GM19351 (cell line): ENCODE data around the gene ENTPD8.

Experiments used
- ATAC-seq: cut with Tn5 transposase; IDR thresholded peaks from one replicate; pipeline ENCODE4 v1.9.1; 2021; ENCODE audit warnings: mild to moderate bottlenecking, moderate library complexity; ENCODE audit not compliant: unreplicated experiment

Gene ENTPD8

DNA sequence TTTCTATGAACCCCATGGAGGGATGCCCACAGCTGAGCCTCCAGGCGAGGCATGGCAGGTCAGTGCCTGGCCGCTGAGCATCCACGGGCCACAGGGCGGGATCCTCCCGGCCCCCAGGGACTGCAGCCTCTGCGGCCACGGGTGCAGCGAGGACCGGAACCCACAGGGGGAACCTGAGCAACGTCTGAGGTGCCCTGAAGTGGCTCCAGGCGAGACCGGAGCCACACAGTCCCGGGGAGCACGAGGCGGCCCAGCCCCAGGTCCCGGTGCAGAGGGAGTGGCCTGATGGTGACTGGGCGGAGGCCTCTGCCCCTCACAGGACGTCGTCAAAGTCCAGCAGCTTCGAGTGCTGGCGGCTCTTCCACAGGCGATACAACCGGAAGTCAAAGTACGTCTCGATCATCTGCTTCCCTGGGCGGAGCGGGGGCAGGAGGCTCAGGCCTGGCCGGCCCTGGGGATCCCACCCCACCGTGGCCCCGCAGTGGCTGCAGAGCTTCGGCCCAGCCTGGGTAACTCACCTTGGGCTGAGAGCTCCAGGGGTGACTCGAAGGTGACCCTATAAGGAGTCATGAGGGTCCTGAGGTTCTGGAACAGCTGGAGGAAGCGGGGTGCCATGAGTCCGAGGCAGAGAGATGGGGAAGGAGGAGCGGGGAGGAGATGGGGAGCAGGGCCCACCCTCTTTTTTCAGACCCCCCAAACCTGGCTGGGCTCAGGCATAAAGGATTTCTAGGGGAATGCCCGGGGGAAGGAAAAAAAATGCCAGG is 8.1 kb upstream of the ENTPD8 start:
- ATAC-seq, result no peak

DNA sequence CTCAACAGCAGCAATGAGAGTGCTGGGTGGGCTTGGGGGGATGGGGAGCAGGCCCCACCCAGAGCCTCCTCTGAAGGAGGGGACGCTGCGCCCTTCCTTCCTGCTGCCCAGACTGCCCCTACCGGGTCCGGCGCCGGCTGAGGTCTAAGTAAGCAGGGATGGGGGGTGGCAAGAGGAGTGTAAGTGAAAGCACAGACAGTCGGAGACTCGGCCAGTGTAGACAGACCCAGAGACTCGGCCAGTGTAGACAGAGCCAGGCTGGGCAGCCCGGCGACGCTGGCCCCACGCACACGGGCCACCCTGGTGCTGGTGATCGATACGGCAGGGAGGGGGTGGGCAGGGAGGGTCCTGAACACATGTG is 7.4 kb upstream of the ENTPD8 start:
- ATAC-seq, result no peak

- ATAC-seq, result no peak
Observed at GRCh38 chr9:137447722-137448601, 6.8 kb upstream of the ENTPD8 start.

DNA sequence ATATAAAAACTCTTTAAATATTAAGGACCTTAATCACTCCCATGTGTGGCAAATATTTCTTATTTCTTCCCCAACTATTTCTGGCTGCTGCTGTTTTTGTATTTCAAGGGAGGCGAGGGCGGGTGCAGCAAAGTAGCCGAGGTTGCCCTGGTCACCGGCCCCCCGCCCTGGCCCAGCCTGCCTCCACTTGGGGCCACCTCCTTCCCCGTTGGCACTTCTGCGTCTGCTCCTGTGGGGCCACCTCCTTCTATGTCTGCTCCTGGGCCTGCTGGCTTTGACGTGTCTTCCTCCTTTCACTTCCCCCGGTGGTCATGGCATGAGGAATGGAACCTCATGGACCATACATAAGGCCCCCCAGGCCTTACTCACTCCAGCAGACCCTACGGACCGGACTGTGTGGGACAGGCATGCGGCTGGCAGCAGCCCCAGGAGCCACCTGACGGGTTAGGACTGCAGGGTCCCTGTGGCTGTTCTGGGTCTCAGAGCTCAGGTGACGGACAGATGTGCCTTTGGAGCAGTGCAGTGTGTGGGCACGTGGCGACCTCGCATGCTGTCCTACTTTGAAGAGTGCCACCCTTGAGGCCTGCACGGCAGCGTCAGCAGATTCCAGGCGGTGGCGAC is 5.8 kb upstream of the ENTPD8 start:
- no peak for ATAC-seq

- ATAC-seq, result no peak
Observed at GRCh38 chr9:137445930-137446431, 4.8 kb upstream of the ENTPD8 start.

GRCh38 chr9:137445275-137445807 is 4.2 kb upstream of the ENTPD8 start:
- peak; percentile 66 for ATAC-seq

- no peak for ATAC-seq
Observed at GRCh38 chr9:137444106-137444790, 3.1 kb upstream of the ENTPD8 start.

- ATAC-seq, result no peak
Observed at GRCh38 chr9:137441935-137442321, 771 bp upstream of the ENTPD8 start.

GRCh38 chr9:137439158-137439714 is 1.9 kb downstream of the ENTPD8 start:
- no peak for ATAC-seq

DNA sequence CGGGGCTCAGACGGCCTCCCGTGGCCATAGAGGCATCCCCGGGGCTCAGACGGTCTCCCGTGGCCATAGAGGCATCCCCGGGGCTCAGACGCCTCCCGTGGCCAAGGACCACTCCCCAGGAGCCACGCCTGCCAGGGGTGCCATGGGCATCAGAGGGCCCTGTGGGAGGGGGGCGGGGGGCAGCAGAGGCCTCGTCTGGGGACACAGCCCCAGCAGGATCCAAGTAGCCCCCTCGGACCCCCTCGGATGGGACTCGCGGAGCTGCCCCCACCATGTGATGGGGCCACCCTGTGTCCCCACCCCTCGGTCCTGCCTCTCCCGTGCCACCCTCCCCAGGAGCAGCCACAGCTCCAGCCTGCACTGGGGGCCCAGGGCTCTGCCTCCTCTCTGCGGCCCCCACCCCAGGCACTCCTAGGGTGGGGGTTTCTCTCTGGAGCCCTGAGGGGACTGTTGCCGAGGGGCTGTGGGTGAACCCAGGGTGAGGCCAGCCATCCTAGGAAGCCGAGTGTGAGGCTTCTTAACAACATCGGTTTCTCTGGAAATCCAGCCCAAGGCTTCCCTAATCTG is 2.5 kb downstream of the ENTPD8 start:
- ATAC-seq, result no peak

DNA sequence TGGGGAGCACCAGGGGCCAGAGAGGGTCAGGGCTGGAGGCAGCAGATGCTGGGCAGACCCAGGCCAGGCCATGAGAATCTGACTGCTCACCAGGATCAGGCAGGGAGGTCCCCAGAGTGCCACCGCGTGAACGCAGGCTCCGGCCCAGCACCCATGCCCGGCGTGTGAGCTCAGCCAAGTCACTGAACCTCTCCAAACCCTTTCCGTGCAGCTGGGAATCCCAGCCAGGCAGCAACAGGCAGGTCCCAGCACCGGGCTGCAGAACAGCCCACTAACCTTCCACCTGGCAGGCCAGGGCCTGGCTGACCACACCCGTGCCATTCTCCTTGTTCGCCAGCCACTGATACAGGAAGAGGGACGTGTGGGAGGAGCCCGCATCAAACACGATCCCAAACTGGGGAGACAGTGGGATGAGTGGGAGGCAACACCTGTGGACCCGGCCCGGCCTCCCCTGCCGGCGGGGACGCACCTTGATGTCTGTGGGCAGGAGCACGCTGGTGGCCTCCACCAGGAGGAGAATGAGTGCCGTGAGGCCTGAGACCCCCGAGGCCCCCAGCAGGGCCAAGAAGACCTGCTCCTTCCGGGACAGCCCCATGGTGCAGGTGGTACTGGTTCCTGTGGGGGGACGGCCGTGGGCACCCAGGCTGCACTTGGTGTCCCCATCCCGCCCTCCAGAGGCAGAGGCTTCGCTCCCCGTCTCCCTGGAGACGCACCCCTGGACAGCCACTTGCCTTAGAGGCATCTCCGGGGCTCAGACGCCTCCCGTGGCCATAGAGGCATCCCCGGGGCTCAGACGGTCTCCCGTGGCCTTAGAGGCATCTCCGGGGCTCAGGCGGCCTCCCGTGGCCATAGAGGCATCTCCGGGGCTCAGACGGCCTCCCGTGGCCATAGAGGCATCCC is 3.2 kb downstream of the ENTPD8 start:
- no peak for ATAC-seq

DNA sequence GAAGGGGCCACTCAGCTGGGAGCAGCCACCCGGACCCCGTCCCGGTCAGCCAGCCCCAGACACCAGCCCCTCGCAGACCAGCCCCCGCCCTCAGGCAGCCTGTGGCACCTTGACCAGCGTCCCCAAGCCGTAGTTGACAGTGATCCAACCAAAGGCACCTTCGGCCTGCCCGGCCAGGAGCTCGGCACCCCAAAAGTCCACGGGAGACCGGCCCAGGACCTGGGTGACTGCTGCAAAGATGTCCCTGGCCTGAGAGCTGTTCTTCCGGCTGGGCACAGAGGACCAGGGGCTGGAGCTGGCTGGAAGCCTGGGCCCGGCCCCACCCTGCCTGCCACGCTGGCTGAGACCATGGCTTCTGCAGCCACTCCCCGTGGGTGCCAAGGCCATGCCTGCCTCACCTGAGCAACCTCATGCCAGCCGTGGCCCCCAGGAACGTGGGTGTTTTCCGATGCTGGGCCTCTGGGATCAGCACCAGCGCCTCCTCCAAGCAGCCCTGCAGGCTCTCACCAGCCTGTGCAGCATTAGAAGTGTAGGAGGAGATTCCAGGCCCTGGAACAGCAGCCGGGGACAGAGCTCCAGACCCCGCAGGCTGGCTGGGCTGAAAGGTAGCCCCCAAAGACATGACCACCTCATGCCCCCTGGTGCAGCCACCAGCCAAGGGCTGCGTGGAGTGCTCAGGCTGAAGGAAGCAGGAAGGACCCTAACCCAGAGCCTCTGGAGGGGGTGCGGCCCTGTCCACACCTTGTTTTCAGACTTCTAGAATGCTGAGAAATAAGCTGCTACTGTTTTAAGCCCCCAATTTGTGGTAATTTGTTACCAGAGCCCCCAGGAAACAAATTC is 4.2 kb downstream of the ENTPD8 start:
- no peak for ATAC-seq

DNA sequence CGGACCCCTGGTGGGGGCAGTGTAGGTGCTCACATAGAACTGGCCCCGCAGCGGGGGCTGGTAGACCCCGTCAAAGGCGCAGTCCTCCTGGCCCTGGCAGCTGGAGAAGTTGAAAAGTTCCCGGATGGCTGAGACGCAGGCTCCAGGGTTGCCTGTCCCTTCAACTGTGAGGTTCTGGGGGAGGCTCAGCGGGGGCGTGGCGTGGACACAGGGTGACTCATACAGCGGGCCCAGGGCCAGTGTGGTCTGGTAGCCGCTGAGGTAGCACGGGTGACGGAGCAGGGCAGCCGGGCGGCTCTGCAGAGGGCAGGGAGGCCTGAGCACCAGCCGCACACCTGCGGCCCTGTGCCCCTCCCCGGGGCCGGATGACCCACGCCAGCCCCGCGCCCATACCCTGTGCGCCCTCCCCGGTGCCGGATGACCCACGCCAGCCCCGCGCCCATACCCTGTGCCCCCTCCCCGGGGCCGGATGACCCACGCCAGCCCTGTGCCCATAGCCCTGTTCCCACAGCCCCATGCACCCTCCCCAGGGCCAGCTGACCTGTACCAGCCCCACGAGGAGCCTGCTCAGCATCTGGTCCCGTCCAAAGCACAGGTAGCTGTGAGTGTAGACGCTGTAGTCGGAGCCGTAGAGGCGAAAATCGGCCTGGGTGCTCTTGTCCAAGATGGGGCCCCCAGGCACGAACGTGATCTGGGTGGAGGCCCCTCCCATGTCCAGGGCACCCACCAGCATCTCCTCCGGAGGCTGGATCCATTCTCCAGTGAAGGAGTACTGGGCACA is 5.0 kb downstream of the ENTPD8 start:
- ATAC-seq, result no peak

DNA sequence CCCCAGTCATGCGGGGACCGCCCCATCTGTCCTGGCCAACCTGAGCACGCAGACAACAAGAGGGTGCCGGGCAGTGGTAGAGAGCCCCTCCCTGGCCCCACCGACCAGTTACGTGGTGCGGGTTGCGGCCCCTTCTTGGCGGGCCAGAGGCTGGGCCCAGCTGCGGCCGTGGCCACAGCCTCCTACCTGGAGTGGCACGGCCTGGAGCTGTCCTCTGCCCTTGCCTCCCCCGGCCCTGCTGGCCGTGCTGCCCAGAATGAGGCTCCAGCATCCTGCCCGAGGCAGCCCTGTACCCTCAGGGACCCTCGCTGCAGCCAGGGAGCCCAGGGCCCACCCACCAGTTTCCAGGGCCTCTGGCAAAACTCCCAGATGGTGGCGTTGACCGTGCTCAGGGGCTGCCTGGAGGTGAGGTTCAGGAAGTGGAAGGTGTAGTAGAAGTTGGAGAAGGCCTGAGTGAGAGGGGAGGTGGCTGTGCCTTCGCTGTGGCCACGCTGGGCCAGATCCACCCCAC is 5.7 kb downstream of the ENTPD8 start:
- ATAC-seq, result no peak

- ATAC-seq, result no peak
Observed at GRCh38 chr9:137434498-137435380, 6.4 kb downstream of the ENTPD8 start.

GRCh38 chr9:137433916-137434431 is 7.2 kb downstream of the ENTPD8 start:
- ATAC-seq, result no peak
